Hepatocyte (in vitro differentiated cells): ENCODE measurements around the gene ADGRE2. TPM values are rescaled to one million over a fixed set of nuclear protein-coding genes. Genes with fewer than 3 reads are reported as not detected.

ENCODE experiments used
- DNase-seq: peaks from one replicate; pipeline ENCODE4 v3.0.0-alpha.2; 2016; ENCODE audit warnings: low spot score
- H2AFZ ChIP-seq: fragments of 200-600 bp; sonication (generic); 2 replicates; pipeline ENCODE4 v1.6.0; 2016; ENCODE audit warnings: antibody characterized with exemption, mild to moderate bottlenecking
- H3K27ac ChIP-seq: fragments of 200-600 bp; sonication (generic); 2 replicates; pipeline ENCODE4 v1.5.1; 2016; ENCODE audit warnings: mild to moderate bottlenecking
- H3K27me3 ChIP-seq: fragments of 200-600 bp; sonication (generic); 2 replicates; pipeline ENCODE4 v1.6.1; 2016
- H3K36me3 ChIP-seq: fragments of 200-600 bp; sonication (generic); replicated peaks from 2 replicates; pipeline ENCODE4 v1.5.1; 2016; ENCODE audit warnings: low read depth; ENCODE audit not compliant: insufficient read depth
- H3K4me1 ChIP-seq: fragments of 200-600 bp; sonication (generic); 2 replicates; pipeline ENCODE4 v1.5.1; 2016; ENCODE audit warnings: mild to moderate bottlenecking, moderate library complexity; ENCODE audit not compliant: insufficient read depth
- H3K4me2 ChIP-seq: fragments of 200-600 bp; sonication (generic); 2 replicates; pipeline ENCODE4 v1.6.0; 2016
- H3K4me3 ChIP-seq: fragments of 200-600 bp; sonication (generic); 2 replicates; pipeline ENCODE4 v1.5.1; 2016; ENCODE audit warnings: mild to moderate bottlenecking
- H3K79me2 ChIP-seq: fragments of 200-600 bp; sonication (generic); 2 replicates; pipeline ENCODE4 v1.6.0; 2017; ENCODE audit warnings: mild to moderate bottlenecking
- H3K9me2 ChIP-seq: fragments of 200-600 bp; sonication (generic); replicated peaks from 2 replicates; pipeline ENCODE4 v1.6.0; 2017; ENCODE audit warnings: mild to moderate bottlenecking; ENCODE audit not compliant: insufficient read depth
- H3K9me3 ChIP-seq: fragments of 200-600 bp; sonication (generic); 2 replicates; pipeline ENCODE4 v1.5.1; 2016; ENCODE audit warnings: low read depth, mild to moderate bottlenecking
- H4K20me1 ChIP-seq: fragments of 200-600 bp; sonication (generic); 2 replicates; pipeline ENCODE4 v1.6.0; 2016; ENCODE audit warnings: mild to moderate bottlenecking; ENCODE audit not compliant: insufficient read depth, poor library complexity, severe bottlenecking
- EZH2 ChIP-seq: fragments of 200-600 bp; sonication (generic); IDR thresholded peaks from 2 replicates; pipeline ENCODE4 v1.6.1; 2016; ENCODE audit warnings: antibody characterized with exemption, mild to moderate bottlenecking, borderline replicate concordance
- EZH2phosphoT487 ChIP-seq: fragments of 200-600 bp; sonication (generic); IDR thresholded peaks from one replicate; pipeline ENCODE4 v1.6.1; 2018; ENCODE audit warnings: antibody characterized with exemption, mild to moderate bottlenecking, low read depth, moderate library complexity; ENCODE audit not compliant: unreplicated experiment, severe bottlenecking
- WGBS: methylation state at CpG from one replicate; pipeline ENCODE4 v1.1.6; 2016; ENCODE audit warnings: low lambda C conversion rate; ENCODE audit errors: missing lambda C conversion rate; 5-methylcytosine and 5-hydroxymethylcytosine counted together
- polyA plus RNA-seq: library from polyadenylated mRNA; unstranded; fragments of >200 nt; fragmentation: Nextera tagmentation; extraction: Ambion mirVana; gene quantifications from 2 replicates; pipeline ENCODE4 v1.2.1, GENCODE V29; 2016
- total RNA-seq: library from RNA; depleted of rRNA; stranded (reverse); fragments of >200 nt; gene quantifications from 2 replicates; pipeline ENCODE4 v1.2.3, GENCODE V29; 2014
- TF ChIP-seq, protein P1 (sequence below): fragments of 200-600 bp; sonication (generic); IDR thresholded peaks from 2 replicates; pipeline ENCODE4 v1.5.1; 2016; ENCODE audit warnings: antibody characterized with exemption, mild to moderate bottlenecking; ENCODE audit not compliant: poor library complexity

The ADGRE2 gene
- total and polyA plus RNA-seq, 2 experiments from 2014 or later: 0.57 to 2.1 TPM

DNA sequence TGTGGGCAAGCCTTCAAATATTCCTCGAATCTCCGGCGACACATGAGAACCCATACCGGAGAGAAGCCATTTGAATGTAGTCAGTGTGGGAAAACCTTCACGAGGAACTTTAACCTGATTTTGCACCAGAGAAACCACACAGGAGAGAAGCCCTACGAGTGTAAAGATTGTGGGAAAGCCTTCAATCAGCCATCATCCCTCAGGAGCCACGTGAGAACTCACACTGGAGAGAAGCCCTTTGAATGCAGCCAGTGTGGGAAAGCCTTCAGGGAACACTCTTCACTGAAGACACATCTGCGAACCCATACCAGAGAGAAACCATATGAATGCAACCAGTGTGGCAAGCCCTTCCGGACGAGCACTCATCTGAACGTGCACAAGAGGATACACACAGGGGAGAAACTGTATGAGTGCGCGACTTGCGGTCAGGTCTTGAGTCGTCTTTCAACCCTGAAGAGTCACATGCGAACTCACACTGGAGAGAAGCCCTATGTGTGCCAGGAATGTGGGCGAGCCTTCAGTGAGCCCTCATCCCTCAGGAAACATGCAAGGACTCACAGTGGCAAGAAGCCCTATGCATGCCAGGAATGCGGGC lies 59.7 kb downstream of the ADGRE2 start:
- no peaks in the 10 kb centered on the region for H3K4me1 ChIP-seq
- H3K27ac ChIP-seq: no peak overlapping the region
- H2AFZ ChIP-seq: no peak overlapping the region
- no peaks in the 10 kb centered on the region for H3K27me3 ChIP-seq
- no peaks in the 10 kb centered on the region for H3K79me2 ChIP-seq
- H3K4me2 ChIP-seq: no peak overlapping the region
- 95% methylated on average over 18 of the region's 18 CpGs for WGBS
- TF ChIP-seq EZH2phosphoT487 (no peak), EZH2 (no peak)
- TF ChIP-seq, protein P1, sequence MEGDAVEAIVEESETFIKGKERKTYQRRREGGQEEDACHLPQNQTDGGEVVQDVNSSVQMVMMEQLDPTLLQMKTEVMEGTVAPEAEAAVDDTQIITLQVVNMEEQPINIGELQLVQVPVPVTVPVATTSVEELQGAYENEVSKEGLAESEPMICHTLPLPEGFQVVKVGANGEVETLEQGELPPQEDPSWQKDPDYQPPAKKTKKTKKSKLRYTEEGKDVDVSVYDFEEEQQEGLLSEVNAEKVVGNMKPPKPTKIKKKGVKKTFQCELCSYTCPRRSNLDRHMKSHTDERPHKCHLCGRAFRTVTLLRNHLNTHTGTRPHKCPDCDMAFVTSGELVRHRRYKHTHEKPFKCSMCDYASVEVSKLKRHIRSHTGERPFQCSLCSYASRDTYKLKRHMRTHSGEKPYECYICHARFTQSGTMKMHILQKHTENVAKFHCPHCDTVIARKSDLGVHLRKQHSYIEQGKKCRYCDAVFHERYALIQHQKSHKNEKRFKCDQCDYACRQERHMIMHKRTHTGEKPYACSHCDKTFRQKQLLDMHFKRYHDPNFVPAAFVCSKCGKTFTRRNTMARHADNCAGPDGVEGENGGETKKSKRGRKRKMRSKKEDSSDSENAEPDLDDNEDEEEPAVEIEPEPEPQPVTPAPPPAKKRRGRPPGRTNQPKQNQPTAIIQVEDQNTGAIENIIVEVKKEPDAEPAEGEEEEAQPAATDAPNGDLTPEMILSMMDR: no peak
- H3K9me3 ChIP-seq: peaks cover 47% of the 10 kb centered on the region
- no peaks in the 10 kb centered on the region for H3K9me2 ChIP-seq
- no peak overlapping the region for H3K4me3 ChIP-seq
- no peaks in the 10 kb centered on the region for H4K20me1 ChIP-seq
- DNase-seq: no peak
- H3K36me3 ChIP-seq: peaks cover 21% of the 10 kb centered on the region

DNA sequence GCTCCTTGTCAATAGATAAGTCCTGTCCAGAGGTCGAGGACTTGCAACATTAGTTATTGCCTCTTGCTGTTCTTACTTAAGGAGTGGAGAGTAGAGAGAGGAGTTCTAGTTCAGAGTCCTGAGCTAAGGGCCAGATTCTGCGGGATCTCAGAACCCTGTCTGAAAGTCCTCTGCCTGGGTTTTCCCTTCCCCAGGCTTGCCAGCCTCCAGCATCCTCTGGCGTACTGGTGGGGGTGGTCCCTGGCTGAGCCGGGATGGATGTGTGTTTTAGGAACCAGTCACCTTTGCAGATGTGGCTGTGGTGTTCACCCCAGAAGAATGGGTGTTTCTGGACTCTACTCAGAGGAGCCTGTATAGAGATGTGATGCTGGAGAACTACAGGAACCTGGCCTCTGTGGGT lies 62.5 kb downstream of the ADGRE2 start:
- TF ChIP-seq EZH2 (no peak), EZH2phosphoT487 (no peak)
- H4K20me1 ChIP-seq: no peaks in the 10 kb centered on the region
- H3K79me2 ChIP-seq: no peaks in the 10 kb centered on the region
- no peaks in the 10 kb centered on the region for H3K4me1 ChIP-seq
- no peak overlapping the region for H3K27ac ChIP-seq
- 97% methylated on average over 4 of the region's 4 CpGs for WGBS
- H3K4me2 ChIP-seq: no peak overlapping the region
- H3K4me3 ChIP-seq: no peak overlapping the region
- no peaks in the 10 kb centered on the region for H3K27me3 ChIP-seq
- no peak for DNase-seq
- peaks cover 35% of the 10 kb centered on the region for H3K9me3 ChIP-seq
- peaks cover 21% of the 10 kb centered on the region for H3K36me3 ChIP-seq
- H3K9me2 ChIP-seq: no peaks in the 10 kb centered on the region
- H2AFZ ChIP-seq: no peak overlapping the region

DNA sequence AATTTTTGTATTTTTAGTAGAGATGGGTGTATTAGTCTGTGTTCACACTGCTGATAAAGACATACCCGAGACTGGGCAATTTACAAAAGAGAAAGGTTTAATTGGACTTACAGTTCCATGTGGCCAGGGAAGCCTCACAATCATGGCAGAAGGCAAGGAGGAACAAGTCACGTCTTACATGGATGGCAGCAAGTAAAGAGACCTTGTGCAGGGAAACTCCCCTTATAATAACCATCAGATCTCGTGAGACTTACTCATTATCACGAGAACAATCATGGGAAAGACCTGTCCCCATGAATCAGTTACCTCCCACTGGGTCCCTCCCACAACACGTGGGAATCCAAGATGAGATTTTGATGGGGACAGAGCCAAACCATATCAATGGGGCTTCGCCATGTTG lies 73.9 kb downstream of the ADGRE2 start:
- no peaks in the 10 kb centered on the region for H3K9me3 ChIP-seq
- 92% methylated on average over 6 of the region's 6 CpGs for WGBS
- no peaks in the 10 kb centered on the region for H3K79me2 ChIP-seq
- H3K27ac ChIP-seq: no peak overlapping the region
- no peak overlapping the region for H2AFZ ChIP-seq
- no peaks in the 10 kb centered on the region for H3K27me3 ChIP-seq
- H3K4me3 ChIP-seq: no peak overlapping the region
- H4K20me1 ChIP-seq: no peaks in the 10 kb centered on the region
- no peaks in the 10 kb centered on the region for H3K9me2 ChIP-seq
- TF ChIP-seq EZH2phosphoT487 (no peak), EZH2 (no peak)
- TF ChIP-seq, protein P1: no peak
- no peaks in the 10 kb centered on the region for H3K36me3 ChIP-seq
- H3K4me2 ChIP-seq: no peak overlapping the region
- H3K4me1 ChIP-seq: no peaks in the 10 kb centered on the region
- DNase-seq: no peak

GRCh38 chr19:14703833-14704232 lies 74.5 kb downstream of the ADGRE2 start:
- Histone ChIP-seq H3K9me2 (no peaks in the 10 kb centered on the region), H2AFZ (no peak overlapping the region), H3K27me3 (no peaks in the 10 kb centered on the region), H3K4me1 (no peaks in the 10 kb centered on the region), H3K4me3 (no peak overlapping the region), H4K20me1 (no peaks in the 10 kb centered on the region), H3K4me2 (no peak overlapping the region), H3K27ac (no peak overlapping the region), H3K36me3 (no peaks in the 10 kb centered on the region), H3K79me2 (no peaks in the 10 kb centered on the region), H3K9me3 (no peaks in the 10 kb centered on the region)
- TF ChIP-seq EZH2 (no peak), EZH2phosphoT487 (no peak)
- TF ChIP-seq, protein P1: no peak
- WGBS: over 99% methylated on average over 6 of the region's 6 CpGs
- DNase-seq: no peak
